OCI-LY1 (cell line): ENCODE measurements around the gene GPI.

Experiments
- CTCF ChIP-seq: fragments of 200-600 bp; sonication (generic), shearing (Covaris generic); IDR thresholded peaks from 2 replicates; pipeline ENCODE4 v1.5.1; 2017; ENCODE audit warnings: mild to moderate bottlenecking, antibody characterized with exemption, low read length, moderate library complexity, mixed read lengths
- EZH2 ChIP-seq: fragments of 200-600 bp; sonication (generic), shearing (Covaris generic); IDR thresholded peaks from 2 replicates; pipeline ENCODE4 v1.8.0; 2017; ENCODE audit warnings: borderline replicate concordance, mixed run types, mild to moderate bottlenecking, antibody characterized with exemption, low read length, moderate library complexity, mixed read lengths

- TF ChIP-seq CTCF (no peak), EZH2 (no peak)
Measured at GRCh38 chr19:34320277-34320676, 44.7 kb upstream of the GPI start.
